Skin epidermis (tissue), 12 donors: ENCODE data around the gene SLC26A1.
"Not testable (repeated sequence)": the region's sequence is repeated elsewhere in the genome, so short reads cannot be mapped to it uniquely, and the experiment has no call there.

Source experiments
- H3K27ac ChIP-seq, 21 experiments: fragments of 200-600 bp; sonication (generic) in 11 of 21; one replicate each; pipeline ENCODE4 v1.5.0; 2020; ENCODE audit warnings: mild to moderate bottlenecking in 3 of 21, inconsistent platforms in 2 of 21, moderate library complexity in 2 of 21
- H3K4me3 ChIP-seq, 7 experiments: fragments of 200-600 bp; sonication (generic) in 2 of 7; one replicate each; pipeline ENCODE4 v1.5.0; 2020; ENCODE audit warnings: inconsistent platforms in 2 of 7, mild to moderate bottlenecking in 2 of 7, moderate library complexity in 1 of 7

SLC26A1 gene

DNA sequence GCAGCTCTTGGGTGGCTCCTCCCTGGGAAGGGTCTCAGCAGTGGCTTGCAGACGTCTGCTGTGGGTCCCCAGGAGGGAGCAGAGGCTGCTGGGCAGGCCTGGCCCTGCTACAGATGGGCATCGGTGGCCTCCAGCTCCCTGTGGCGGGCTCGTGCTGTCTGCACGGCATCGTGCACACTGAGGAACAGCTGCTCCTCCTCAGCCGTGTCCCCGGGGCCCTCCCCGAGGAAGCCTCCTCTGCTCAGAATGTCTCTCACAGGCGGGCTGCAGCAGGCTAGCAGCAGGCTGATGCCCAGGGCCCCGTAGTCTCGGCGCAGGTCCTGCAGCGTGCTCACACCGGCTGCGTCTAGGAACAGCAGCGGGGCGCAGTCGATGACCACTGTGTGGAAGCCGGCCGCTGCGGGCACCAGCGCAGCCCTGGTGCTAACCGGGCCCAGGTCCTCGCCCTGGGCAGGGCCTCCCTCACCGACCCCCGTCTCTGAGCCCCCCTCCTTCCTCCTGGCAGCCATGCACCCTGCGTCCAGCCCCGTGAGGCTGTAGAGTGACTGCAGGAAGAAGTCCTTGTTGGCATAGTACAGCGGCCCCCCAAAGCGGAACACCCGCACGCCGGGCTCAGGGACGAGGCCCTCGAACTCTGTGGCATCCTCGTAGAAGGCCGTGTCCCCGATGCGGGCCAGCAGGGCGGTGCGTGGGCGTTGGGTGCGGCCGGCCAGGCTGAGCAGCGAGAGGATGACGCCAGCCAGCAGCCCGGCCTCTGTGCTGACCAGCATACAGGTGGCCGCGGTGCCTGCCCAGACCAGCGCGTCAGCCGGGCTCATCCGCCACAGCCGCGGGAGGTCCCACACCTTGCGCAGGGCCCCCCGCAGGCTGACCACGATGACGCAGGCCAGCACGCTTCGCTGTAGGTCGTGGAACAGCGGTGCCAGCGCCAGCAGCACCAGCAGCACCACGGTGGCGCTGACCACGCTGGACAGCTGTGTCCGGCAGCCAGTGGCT is 4.2 kb downstream of the SLC26A1 start:
- H3K27ac ChIP-seq = no peak overlapping the region
- no peak overlapping the region for H3K4me3 ChIP-seq

DNA sequence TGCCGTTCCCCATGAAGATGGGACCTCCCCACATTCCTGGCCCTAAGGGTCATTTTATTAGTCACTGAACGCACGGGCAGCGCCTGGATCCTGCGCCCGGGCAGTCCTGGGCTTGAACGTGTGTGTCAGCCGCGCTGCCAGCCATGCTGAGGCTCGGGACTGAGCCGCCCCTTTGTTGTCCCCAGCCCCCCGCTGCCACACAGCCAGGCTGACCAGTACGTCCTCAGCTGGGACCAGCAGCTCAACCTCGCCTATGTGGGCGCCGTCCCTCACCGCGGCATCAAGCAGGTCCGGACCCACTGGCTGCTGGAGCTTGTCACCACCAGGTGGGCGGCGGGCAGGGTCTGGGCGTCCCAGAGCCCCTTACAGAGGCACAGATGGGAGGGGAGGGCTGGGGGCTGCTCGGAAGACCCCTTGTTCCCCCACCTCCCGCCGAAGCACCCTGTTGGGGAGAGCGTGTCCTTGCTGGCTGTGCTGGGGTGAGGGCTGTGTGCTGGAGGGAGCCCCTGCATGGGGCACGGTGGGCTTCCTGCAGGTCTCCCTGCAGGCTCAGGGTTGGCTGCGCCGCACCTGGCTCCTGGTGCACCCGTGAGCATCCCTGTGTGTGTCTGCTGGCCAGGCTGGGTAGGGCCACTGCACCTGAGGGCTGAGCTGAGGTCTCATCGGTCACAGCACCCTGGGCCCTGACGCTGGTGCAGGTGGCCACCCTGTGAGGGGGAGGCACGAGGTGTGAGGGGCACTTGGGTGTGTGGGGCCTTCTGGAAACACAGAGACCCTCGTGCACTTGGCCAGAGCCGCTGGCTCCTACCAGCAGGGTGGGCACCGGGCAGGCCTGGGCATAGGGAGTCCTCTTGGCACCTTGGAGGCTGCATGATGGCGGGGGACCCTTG is 5.3 kb downstream of the SLC26A1 start:
- Histone ChIP-seq H3K4me3 (peak overlapping the region; percentile 53 to 91 (median 64)), H3K27ac (peak overlapping the region in 12 of 21 experiments; percentile 9 to 89 (median 72))

GRCh38 chr4:986879-987623 is 6.2 kb downstream of the SLC26A1 start, which contains the start of gene IDUA:
Gene IDUA (plus strand): TSS chr4:987044. CDS start chr4:987085, 41 bp downstream.
- Histone ChIP-seq H3K4me3 (peak within 1 kb of the TSS; percentile 53 to 91 (median 64)), H3K27ac (peak within 1 kb of the TSS; percentile 2 to 89 (median 71))

DNA sequence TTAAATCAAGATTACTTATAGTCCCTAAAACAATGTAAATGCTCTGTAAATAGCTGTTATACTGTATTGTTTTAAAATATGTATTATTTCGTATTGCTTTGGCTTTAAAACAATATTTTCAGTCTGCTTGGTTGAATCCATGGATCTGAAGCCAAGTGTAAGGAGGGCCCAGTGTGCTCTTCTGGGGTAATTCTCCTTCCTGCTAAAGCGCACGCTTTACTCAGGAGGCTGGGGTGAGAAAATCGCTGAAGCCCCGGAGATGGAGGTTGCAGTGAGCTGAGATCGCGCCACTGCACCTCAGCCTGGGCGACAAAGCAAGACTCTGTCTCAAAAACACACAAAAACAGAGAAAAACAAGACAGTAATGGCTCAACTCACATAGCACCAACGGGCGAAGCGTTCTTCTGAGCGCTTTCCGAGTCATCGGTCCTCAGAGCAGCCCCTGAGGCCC is 6.8 kb downstream of the SLC26A1 start:
- Histone ChIP-seq H3K4me3 (peak overlapping the region; percentile 53 to 91 (median 64)), H3K27ac (peak overlapping the region in 19 of 21 experiments; percentile 28 to 89 (median 71))

DNA sequence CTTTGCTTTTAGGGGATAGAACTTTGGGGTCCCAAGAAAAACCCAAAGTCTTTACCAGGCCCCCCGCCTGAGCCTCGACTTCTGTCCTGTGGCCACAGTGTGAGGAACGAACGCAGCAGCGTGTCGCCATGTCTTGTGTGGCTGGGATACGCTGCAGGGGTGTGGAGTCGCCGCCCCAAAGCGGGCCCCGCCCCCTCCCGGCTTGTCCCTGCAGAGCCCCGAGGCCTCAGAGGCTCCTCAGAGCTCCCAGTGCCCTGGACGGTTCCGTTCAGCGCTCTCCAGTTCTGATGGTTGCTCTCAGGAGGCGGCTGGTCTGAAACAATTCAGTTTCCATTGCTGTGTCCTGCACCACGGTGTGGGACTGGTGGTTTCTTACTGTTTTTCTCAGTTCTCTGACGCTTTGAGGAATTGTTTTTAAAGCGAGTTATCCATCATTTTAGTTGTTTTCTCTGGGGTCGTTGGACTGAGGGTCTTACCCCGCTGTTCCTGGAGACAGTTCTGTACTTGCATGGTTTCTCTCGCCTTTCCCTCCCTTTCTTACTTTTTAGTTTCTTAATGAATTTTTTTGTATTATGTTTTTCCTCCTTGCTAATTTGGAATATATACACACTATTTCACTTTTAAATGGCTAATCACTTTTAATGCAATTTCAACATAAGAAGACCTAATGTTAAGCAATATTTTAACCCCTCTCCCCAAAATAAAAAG is 7.9 kb downstream of the SLC26A1 start:
- Histone ChIP-seq H3K4me3 (peak overlapping the region in 2 of 7 experiments; percentile 9 to 29), H3K27ac (peak overlapping the region in 2 of 21 experiments; percentile 33 to 42)

DNA sequence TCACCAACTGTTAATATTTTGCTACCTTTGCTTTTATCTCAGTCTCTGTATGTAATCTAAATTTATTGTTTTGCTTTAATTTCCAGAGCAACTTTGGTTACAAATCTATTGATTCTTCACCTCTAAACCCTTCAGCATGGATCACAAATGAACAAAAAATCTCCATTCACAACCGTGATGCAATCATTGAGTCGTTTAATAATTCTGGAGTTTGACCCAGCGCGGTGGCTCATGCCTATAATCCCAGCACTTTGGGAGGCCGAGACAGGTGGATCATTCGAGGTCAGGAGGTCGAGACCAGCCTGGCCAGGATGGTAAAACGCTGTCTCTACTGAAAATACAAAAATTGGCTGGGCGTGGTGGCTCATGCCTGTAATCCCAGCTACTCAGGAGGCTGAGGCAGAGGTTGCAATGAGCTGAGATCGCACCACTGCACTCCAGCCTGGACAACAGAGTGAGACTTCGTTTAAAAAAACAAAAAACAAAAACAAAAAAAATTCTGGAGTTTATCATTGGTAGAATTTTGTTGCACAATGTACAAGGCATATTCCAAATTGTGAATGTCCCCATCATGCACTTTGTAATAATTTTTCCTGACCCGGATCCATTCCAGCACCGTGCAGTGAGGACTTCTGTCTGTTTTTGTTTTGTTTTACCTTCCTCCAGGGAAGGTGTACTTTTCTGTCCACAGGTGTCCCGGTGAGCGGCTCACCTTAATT is 8.7 kb downstream of the SLC26A1 start:
- Histone ChIP-seq H3K27ac (peak overlapping the region in 1 of 21 experiments; percentile 33), H3K4me3 (peak overlapping the region in 2 of 7 experiments; percentile 9 to 29)

DNA sequence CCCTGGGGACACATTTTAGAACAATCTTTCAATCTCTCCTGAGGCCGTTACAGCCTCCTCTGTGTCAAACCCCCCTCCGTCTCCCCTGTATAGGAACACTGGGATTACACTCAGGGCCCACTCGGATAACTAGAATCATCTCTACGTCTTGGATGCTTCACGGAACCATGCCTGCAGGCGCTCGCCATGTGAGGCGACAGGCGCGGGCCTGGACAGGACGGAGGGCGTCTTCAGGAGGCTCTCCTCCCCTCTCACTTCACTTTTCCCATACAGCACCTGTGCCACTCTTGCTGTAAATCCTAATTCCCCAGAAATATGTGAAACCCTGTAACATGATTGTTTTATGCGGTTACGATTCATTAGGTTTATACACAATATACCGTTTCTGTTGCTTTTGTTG is 10.4 kb downstream of the SLC26A1 start:
- Histone ChIP-seq H3K4me3 (no peak overlapping the region), H3K27ac (no peak overlapping the region)

DNA sequence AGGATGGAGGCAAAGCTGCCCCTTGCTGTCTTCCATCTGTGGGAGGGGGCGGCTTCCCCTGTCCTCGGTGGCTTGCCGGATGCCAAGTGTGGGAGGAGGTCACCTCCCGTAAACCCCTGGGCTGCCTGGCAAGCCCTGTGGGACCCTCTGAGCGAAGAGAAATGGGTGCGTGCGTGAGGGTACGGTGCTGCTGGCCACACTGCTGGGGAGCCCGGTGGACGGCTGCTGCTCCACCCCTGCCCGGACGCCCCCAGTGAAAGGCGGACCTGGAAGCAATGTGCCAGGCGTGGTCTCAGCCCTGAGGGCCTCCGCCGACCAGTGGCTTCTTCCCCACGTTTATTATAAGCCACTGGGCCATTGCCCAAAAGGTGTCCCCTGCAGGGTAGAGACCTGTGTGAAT is 10.9 kb downstream of the SLC26A1 start:
- no peak overlapping the region for H3K27ac ChIP-seq
- H3K4me3 ChIP-seq = no peak overlapping the region

- H3K4me3 ChIP-seq = no peak overlapping the region
- no peak overlapping the region for H3K27ac ChIP-seq
Observed at GRCh38 chr4:978957-979701, 14.1 kb downstream of the SLC26A1 start.

DNA sequence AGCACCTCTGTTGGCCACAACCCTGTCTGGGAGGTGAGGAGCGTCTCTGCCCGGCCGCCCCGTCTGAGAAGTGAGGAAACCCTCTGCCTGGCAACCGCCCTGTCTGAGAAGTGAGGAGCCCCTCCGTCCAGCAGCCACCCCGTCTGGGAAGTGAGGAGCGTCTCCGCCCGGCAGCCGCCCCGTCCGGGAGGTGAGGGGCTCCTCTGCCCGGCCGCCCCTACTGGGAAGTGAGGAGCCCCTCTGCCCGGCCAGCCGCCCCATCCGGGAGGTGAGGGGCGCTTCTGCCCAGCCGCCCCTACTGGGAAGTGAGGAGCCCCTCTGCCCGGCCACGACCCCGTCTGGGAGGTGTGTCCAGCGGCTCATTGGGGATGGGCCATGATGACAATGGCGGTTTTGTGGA is 17.2 kb downstream of the SLC26A1 start:
- H3K4me3 ChIP-seq, H3K27ac ChIP-seq: not testable (repeated sequence)

GRCh38 chr4:974668-975067 is 18.5 kb downstream of the SLC26A1 start:
- H3K4me3 ChIP-seq = no peak overlapping the region
- H3K27ac ChIP-seq = no peak overlapping the region

DNA sequence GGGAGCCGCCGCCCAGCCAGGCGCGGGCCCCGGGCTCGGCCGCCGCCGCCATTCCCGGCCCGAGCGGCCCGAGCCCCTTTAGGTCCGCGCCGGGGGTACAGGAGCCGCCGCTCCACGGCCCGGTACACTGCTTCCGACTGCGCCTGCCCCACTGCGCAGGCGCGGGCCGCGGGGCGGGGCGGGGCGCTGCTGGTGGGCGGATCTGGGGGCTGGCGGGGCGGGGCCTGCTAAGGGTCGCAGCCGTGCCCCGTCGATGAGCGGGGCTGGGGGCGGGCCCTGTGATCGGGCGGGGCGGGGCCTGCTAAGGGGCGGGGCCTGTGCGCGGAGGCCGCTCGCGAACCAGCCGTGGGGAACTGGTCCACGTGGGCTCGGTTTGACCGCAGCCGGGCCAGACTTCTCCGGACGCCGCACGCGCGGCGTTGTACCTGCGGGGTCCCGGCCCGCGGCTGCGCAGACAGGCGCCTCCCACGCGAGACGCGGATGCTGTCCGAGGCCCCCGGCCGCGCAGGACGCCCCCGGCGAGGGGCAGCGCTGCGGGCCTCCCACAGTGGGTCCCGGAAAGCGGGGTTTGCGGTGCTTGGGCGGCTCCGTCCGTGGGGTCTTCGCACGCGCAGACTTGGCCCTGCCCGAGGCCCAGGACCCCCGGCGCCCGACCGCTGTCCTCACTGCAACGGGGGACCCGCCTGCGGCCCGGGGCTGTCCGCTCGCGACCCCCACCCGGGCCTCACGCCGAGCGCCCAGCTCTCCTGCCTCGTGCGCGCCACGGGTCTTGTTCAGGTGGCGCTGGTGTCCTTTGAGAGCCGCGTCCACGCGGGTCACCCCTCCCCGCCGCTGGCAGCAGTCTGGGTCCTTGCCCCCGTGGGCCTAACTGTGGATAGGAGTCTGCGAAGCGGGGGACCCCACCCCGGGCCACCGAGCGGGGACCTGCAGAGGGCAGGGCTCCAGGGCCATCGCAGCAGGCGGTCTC is 19.5 kb downstream of the SLC26A1 start, which contains the start of gene DGKQ:
DGKQ (minus strand) TSS at position 139 of the 967 bp plus-strand sequence; CDS start at position 52, 87 bp downstream.
- Histone ChIP-seq H3K4me3 (peak within 1 kb of the TSS; percentile 54 to 82 (median 72)), H3K27ac (peak within 1 kb of the TSS in 18 of 21 experiments; percentile 2 to 80 (median 50))

DNA sequence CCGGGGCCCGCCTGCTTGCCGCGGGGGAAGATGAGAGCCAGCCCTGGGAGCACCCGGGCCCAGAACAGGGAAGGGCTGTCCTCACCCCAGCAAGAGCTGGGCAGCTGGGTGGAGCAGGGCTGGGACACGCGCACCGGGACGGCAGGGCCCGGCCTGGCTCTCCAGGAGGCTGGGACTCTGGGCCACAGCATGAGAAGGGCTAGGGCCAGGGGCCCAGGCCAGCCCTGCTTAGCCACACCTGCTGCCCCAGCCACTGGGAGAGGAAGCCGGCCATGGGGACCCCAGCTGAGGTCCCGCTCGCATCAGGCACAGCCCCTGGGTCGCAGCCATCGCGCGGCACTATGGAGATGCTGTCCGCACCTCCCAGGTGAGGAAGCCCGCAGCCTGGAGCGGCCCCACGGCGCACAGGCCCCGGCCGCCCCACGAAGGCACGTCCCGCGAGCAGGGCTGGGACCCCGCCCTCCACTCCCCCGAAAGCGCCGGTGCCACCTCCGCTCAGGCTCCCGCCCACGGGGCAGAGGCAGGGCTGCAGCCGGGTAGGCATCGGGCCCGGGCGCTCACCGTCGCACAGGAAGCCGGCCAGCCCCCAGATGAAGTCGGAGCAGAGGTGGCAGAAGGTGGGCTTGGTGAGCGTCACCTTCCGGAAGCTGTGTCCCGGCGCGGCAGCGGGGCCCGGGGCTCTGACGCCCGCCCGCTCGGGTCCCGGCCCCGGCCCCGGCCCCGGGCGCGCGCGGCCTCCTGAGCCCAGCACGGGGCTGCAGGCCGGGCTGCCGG is 20.4 kb downstream of the SLC26A1 start:
- peak overlapping the region in 17 of 21 experiments; percentile 10 to 80 (median 51) for H3K27ac ChIP-seq

GRCh38 chr4:971666-972500 is 21.3 kb downstream of the SLC26A1 start:
- H3K4me3 ChIP-seq = peak overlapping the region; percentile 54 to 82 (median 72)
- H3K27ac ChIP-seq = peak overlapping the region in 9 of 21 experiments; percentile 23 to 80 (median 66)

More for the DNA sequence above, 20.4 kb downstream of the SLC26A1 start:
- H3K4me3 ChIP-seq = peak overlapping the region; percentile 54 to 82 (median 72)
